Measurements from ENCODE around the gene ZNF726. TPM values are rescaled to one million over a fixed set of nuclear protein-coding genes. Genes with fewer than 3 reads are reported as not detected.
"Not testable (repeated sequence)": the region's sequence is repeated elsewhere in the genome, so short reads cannot be mapped to it uniquely, and the experiment has no call there.

ZNF726 gene
- total RNA-seq, 1 donor from 2014 or later: 9.4 TPM

DNA sequence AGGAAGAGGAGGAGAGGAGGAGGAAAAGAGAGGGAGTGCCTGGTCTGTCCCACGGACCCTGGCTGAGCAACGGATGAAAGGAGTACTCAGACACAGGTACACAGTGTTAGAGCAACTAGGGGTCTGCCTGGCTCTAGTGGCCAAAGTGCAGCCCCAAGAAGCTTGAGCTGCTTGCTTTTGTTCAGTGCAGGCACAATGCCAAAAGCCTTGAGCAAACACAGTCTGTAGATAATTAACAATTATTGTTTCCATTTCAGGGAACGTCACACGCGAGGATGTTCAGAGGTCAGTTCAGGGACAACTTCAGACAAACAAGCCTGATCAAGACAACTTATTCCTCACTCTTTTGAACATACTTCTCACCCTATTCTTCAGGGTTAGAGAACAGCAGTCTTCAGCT lies 32.2 kb upstream of the ZNF726 start:
- Mint-ChIP-seq H3K4me1 (no peaks in the 10 kb centered on the region), H3K27me3 (no peaks in the 10 kb centered on the region), H3K27ac (no peak overlapping the region), H3K4me3 (no peak overlapping the region), H3K36me3 (ENCODE audit: low read depth) (no peaks in the 10 kb centered on the region), H3K9me3 (peaks cover 22% of the 10 kb centered on the region)
- ChIA-PET POLR2A (no interaction called here), CTCF (no interaction called here)
- intact Hi-C loops (cut with micrococcal nuclease): no loop called here
- TF ChIP-seq, protein P1, sequence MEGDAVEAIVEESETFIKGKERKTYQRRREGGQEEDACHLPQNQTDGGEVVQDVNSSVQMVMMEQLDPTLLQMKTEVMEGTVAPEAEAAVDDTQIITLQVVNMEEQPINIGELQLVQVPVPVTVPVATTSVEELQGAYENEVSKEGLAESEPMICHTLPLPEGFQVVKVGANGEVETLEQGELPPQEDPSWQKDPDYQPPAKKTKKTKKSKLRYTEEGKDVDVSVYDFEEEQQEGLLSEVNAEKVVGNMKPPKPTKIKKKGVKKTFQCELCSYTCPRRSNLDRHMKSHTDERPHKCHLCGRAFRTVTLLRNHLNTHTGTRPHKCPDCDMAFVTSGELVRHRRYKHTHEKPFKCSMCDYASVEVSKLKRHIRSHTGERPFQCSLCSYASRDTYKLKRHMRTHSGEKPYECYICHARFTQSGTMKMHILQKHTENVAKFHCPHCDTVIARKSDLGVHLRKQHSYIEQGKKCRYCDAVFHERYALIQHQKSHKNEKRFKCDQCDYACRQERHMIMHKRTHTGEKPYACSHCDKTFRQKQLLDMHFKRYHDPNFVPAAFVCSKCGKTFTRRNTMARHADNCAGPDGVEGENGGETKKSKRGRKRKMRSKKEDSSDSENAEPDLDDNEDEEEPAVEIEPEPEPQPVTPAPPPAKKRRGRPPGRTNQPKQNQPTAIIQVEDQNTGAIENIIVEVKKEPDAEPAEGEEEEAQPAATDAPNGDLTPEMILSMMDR (IDR thresholded peaks at IDR 0.05): no peak
- ATAC-seq (ENCODE audit: low read depth) (no peak), DNase-seq (no peak)

DNA sequence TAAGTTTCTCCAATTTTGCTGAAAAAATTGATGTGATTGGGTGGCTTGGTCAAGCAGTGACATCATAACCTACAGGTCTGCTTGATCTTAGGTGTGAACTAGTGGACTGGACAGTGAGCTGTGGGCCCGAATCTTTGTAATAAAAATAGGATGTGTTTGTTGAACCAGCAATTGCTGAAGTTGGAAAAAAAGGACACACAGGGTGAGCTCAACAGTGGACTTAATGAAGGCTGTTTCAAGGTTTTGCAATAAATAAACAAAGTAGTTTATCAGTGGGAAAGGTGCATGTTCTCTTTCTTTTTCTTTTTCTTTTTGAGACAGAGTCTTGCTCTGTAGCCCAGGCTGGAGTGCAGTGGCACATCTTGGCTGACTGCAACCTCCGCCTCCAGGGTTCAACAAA lies 30.3 kb upstream of the ZNF726 start:
- intact Hi-C loops (cut with micrococcal nuclease): no loop called here

DNA sequence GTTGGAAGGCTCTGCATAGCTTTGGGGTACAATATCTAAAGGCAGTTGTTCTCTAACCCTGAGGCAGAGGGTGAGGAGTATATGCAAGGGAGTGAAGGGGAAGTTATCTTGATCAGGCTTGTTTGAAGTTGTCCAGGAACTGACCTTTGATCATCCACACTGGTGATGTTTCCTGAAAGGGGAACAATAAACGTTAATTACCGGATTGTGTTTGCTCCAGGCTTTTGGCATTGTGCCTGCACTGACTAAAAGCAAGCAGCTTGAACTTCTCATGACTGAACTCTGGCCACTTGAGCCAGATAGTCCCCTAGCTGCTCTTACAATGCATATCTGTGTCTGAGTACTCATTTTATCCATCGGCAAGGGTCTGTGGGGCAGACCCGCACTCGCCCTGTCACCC lies 27.0 kb upstream of the ZNF726 start:
- DNase-seq: no peak
- Mint-ChIP-seq H3K27ac (no peak overlapping the region), H3K27me3 (no peaks in the 10 kb centered on the region), H3K4me1 (no peaks in the 10 kb centered on the region), H3K36me3 (ENCODE audit: low read depth) (no peaks in the 10 kb centered on the region), H3K4me3 (no peak overlapping the region), H3K9me3 (peaks cover 18% of the 10 kb centered on the region)
- ATAC-seq (ENCODE audit: low read depth): no peak
- intact Hi-C loops (cut with micrococcal nuclease): no loop called here
- ChIA-PET POLR2A (no interaction called here), CTCF (no interaction called here)
- TF ChIP-seq, protein P1 (IDR thresholded peaks at IDR 0.05): no peak

More for the DNA sequence above, 30.3 kb upstream of the ZNF726 start:
- Mint-ChIP-seq H3K27me3 (no peaks in the 10 kb centered on the region), H3K27ac (no peak overlapping the region), H3K9me3 (peaks cover 23% of the 10 kb centered on the region), H3K36me3 (ENCODE audit: low read depth) (no peaks in the 10 kb centered on the region), H3K4me1 (no peaks in the 10 kb centered on the region), H3K4me3 (no peak overlapping the region)
- no peak for ATAC-seq (ENCODE audit: low read depth)
- TF ChIP-seq, protein P1 (IDR thresholded peaks at IDR 0.05): no peak
- POLR2A ChIA-PET: no interaction called here
- DNase-seq: no peak
- CTCF ChIA-PET: no interaction called here

DNA sequence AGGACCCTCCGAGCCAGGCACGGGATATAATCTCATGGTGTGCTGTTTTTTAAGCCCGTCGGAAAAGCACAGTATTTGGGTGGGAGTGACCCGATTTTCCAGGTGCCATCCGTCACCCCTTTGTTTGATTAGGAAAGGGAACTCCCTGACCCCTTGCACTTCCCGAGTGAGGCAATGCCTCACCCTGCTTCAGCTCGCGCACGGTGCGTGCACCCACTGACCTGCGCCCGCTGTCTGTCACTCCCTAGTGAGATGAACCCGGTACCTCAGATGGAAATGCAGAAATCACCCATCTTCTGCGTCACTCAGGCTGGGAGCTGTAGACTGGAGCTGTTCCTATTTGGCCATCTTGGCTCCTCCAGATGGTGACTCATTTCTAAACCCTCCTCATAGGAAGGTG lies 18.6 kb upstream of the ZNF726 start:
- H3K27ac Mint-ChIP-seq; POLR2A ChIA-PET; DNase-seq; H3K4me1 Mint-ChIP-seq; H3K4me3 Mint-ChIP-seq; CTCF ChIA-PET; H3K36me3 Mint-ChIP-seq (ENCODE audit: low read depth); H3K9me3 Mint-ChIP-seq; ATAC-seq (ENCODE audit: low read depth); H3K27me3 Mint-ChIP-seq; intact Hi-C loops (cut with micrococcal nuclease): not testable (repeated sequence)

DNA sequence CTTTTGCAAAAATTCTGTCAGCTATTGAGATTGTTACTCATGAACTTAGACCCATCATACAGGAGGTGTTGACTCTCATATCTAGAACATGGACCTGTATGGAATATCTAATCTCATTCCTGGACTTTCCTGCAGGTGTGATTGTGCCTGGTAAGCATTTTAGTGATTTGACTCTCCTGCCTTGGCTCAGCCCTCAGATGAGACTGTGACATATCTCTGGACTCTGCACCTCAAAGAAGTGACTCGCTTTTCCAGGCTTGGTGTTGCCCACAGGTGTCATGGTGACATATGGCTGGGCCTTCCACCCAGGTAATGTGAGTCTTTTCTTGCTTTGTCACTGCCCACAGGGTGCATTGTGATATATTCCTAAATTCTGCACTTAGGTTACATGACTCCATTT lies 17.8 kb upstream of the ZNF726 start:
- ATAC-seq (ENCODE audit: low read depth): no peak
- ChIA-PET POLR2A (no interaction called here), CTCF (no interaction called here)
- H3K27ac Mint-ChIP-seq: no peak overlapping the region
- TF ChIP-seq, protein P1 (IDR thresholded peaks at IDR 0.05): no peak
- no peaks in the 10 kb centered on the region for H3K36me3 Mint-ChIP-seq (ENCODE audit: low read depth)
- H3K4me1 Mint-ChIP-seq: no peaks in the 10 kb centered on the region
- H3K9me3 Mint-ChIP-seq: peaks cover 2% of the 10 kb centered on the region
- H3K27me3 Mint-ChIP-seq: no peaks in the 10 kb centered on the region
- no peak for DNase-seq
- no peak overlapping the region for H3K4me3 Mint-ChIP-seq
- intact Hi-C loops (cut with micrococcal nuclease): no loop called here

DNA sequence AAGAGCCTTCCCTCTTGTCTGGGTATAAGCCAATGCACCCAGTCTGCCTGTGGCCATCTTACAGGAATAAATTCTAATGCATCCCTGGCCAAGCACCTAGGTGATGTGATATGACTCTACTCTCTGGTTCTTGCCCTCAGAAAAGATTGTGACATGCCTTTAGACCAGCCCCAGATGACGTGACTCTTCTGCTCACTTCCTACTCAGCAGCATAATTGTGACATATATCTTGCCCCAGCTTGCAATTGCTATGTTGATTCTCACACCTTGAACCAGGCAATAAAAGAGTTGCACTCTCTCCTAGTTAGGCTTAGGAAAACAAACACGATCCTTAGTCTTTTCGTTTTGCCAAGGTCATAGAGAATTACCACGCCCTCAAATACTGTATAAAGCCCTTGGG lies 13.3 kb upstream of the ZNF726 start:
- TF ChIP-seq, protein P1 (IDR thresholded peaks at IDR 0.05): no peak
- DNase-seq (no peak), ATAC-seq (ENCODE audit: low read depth) (no peak)
- H3K9me3 Mint-ChIP-seq: peaks cover 17% of the 10 kb centered on the region
- intact Hi-C loops (cut with micrococcal nuclease): no loop called here
- POLR2A ChIA-PET: no interaction called here
- H3K27ac Mint-ChIP-seq: no peak overlapping the region
- CTCF ChIA-PET: no interaction called here
- H3K4me1 Mint-ChIP-seq: no peaks in the 10 kb centered on the region
- no peak overlapping the region for H3K4me3 Mint-ChIP-seq
- H3K36me3 Mint-ChIP-seq (ENCODE audit: low read depth): peaks cover 2% of the 10 kb centered on the region
- H3K27me3 Mint-ChIP-seq: no peaks in the 10 kb centered on the region
